A549 treated with dexamethasone at 1 μM for 4 hours (cell line): ENCODE results near the gene ZNF527. TPM values are rescaled to one million over a fixed set of nuclear protein-coding genes. Genes with fewer than 3 reads are reported as not detected.

ENCODE experiments used
- total RNA-seq: library from RNA; stranded (reverse); fragments of 200-300 nt; extraction: Qiagen RNA extraction; gene quantifications from 5 replicates; pipeline ENCODE4 v1.2.3, GENCODE V29; 2022

The ZNF527 gene
- total RNA-seq = 2.4 to 4.3 TPM (median 3.2 TPM) in 5 replicates

GRCh38 chr19:37370880-37371661, at the start of gene ZNF527:
Gene ZNF527 (plus strand): TSS chr19:37371099. CDS start chr19:37374199, 3,100 bp downstream.

Other genes with a start within 250 kb of the ZNF527 start
- 3.9 to 4.8 TPM (median 4.5 TPM) in 5 replicates for gene ZNF585A, start 198.4 kb upstream of the ZNF527 start, total RNA-seq
- 2.2 to 4.0 TPM (median 3.6 TPM) in 5 replicates for gene ZNF585B, start 160.6 kb upstream of the ZNF527 start, total RNA-seq
- 6.5 to 7.5 TPM (median 7.4 TPM) in 5 replicates for gene ZNF383, start 152.9 kb upstream of the ZNF527 start, total RNA-seq
- gene ZNF569, start 96.3 kb downstream of the ZNF527 start, total RNA-seq = 3.9 to 6.7 TPM (median 5.0 TPM) in 5 replicates
- 2.7 to 3.7 TPM (median 3.5 TPM) in 5 replicates for gene ZNF570, start 98.3 kb downstream of the ZNF527 start, total RNA-seq
- gene ZNF793, start 135.8 kb downstream of the ZNF527 start, total RNA-seq = 0.05 to 0.09 TPM (median 0.05 TPM) in 4 of 5 replicates, not detected in the other
- 1.0 to 1.2 TPM (median 1.1 TPM) in 5 replicates for gene ZNF571, start 223.7 kb downstream of the ZNF527 start, total RNA-seq
- 0.05 to 0.17 TPM (median 0.16 TPM) in 4 of 5 replicates, not detected in the other for gene ZNF540, start 223.8 kb downstream of the ZNF527 start, total RNA-seq